Loucy (cell line): Measurements from ENCODE around the gene DYNC1LI1.

Source experiments
- CTCF ChIP-seq: fragments of 200-600 bp; sonication (generic); conservative IDR thresholded peaks from 2 replicates; pipeline ENCODE4 v1.5.1; 2014; ENCODE audit warnings: mild to moderate bottlenecking, antibody characterized with exemption, low read length
- EZH2phosphoT487 ChIP-seq: fragments of 200-600 bp; IDR thresholded peaks from 2 replicates; pipeline ENCODE4 v1.6.1; 2018; ENCODE audit warnings: antibody characterized with exemption, mild to moderate bottlenecking, moderate library complexity, borderline replicate concordance

GRCh38 chr3:32614956-32615355 is 44.3 kb upstream of the DYNC1LI1 start:
- TF ChIP-seq CTCF (no peak), EZH2phosphoT487 (no peak)
